Fibroblast of lung (primary cell): ENCODE results near the gene INPP5A. TPM values are rescaled to one million over a fixed set of nuclear protein-coding genes. Genes with fewer than 3 reads are reported as not detected.

ENCODE experiments used
- DNase-seq, 2 donors: peaks; one replicate each; pipeline versions ENCODE4 v3.0.0 to v3.0.0-alpha.2; 2010; ENCODE audit warnings: low read depth in 2 of 2
- H2AFZ ChIP-seq: 2 replicates; pipeline ENCODE4 v1.5.1; 2012; ENCODE audit warnings: low read length, control low read depth, inconsistent platforms
- H3K27ac ChIP-seq: 2 replicates; pipeline ENCODE4 v1.5.1; 2011; ENCODE audit warnings: low read length, control low read depth; ENCODE audit not compliant: insufficient read depth
- H3K27me3 ChIP-seq: 2 replicates; pipeline ENCODE4 v1.5.1; 2011; ENCODE audit warnings: mild to moderate bottlenecking, low read length; ENCODE audit not compliant: control insufficient read depth, insufficient read depth
- H3K36me3 ChIP-seq: 2 replicates; pipeline ENCODE4 v1.5.1; 2011; ENCODE audit warnings: low read length; ENCODE audit not compliant: control insufficient read depth, insufficient read depth
- H3K4me1 ChIP-seq: 2 replicates; pipeline ENCODE4 v1.5.1; 2011; ENCODE audit warnings: low read length; ENCODE audit not compliant: control insufficient read depth, insufficient read depth; ENCODE audit errors: extremely low read depth
- H3K4me2 ChIP-seq: 2 replicates; pipeline ENCODE4 v1.5.1; 2011; ENCODE audit warnings: low read length, control low read depth; ENCODE audit not compliant: insufficient read depth; ENCODE audit errors: extremely low read depth
- H3K4me3 ChIP-seq, 4 experiments: fragments of 200-600 bp in 1 of 4; sonication (generic) in 1 of 4; replicated peaks in 1 of 4; 2 replicates each; pipeline ENCODE4 v1.5.1; 2011 to 2016; ENCODE audit warnings: low read length in 4 of 4, low read depth in 3 of 4, mild to moderate bottlenecking in 3 of 4, control low read depth in 2 of 4, inconsistent platforms in 1 of 4, mixed read lengths in 1 of 4; ENCODE audit not compliant: insufficient read depth in 1 of 4; ENCODE audit errors: control extremely low read depth in 1 of 4
- H3K79me2 ChIP-seq: 2 replicates; pipeline ENCODE4 v1.5.1; 2012; ENCODE audit warnings: mild to moderate bottlenecking, low read length, inconsistent platforms; ENCODE audit not compliant: control insufficient read depth, insufficient read depth
- H3K9ac ChIP-seq: 2 replicates; pipeline ENCODE4 v1.5.1; 2011; ENCODE audit warnings: mild to moderate bottlenecking, low read length, control low read depth; ENCODE audit not compliant: insufficient read depth
- H3K9me3 ChIP-seq: 2 replicates; pipeline ENCODE4 v1.5.1; 2012; ENCODE audit warnings: low read depth, low read length; ENCODE audit not compliant: control insufficient read depth, insufficient read depth
- H4K20me1 ChIP-seq: 2 replicates; pipeline ENCODE4 v1.5.1; 2011; ENCODE audit warnings: low read length; ENCODE audit not compliant: control insufficient read depth, insufficient read depth; ENCODE audit errors: extremely low read depth
- EZH2 ChIP-seq: IDR thresholded peaks from 2 replicates; pipeline ENCODE4 v1.5.1; 2012; ENCODE audit warnings: low read length, control low read depth, mild to moderate bottlenecking; ENCODE audit errors: missing control alignments
- polyA plus RNA-seq, 2 donors: library from polyadenylated mRNA; depleted of rRNA in 1 of 2; stranded (reverse) in 1 of 2; unstranded in 1 of 2; fragments of >200 nt; gene quantifications; 2 replicates each; pipeline ENCODE4 v1.2.1, GENCODE V29; 2011 to 2012; ENCODE audit warnings: missing spikeins in 1 of 2
- total RNA-seq: library from RNA; depleted of rRNA; stranded (reverse); fragments of >200 nt; gene quantifications from 2 replicates; pipeline ENCODE4 v1.2.1, GENCODE V29; 2014
- TF ChIP-seq, protein P1 (sequence below), 2 donors: IDR thresholded peaks in 1 of 2; conservative IDR thresholded peaks in 1 of 2; 1 replicate in 1 of 2; 2 replicates in 1 of 2; pipeline ENCODE4 v1.5.1; 2011 to 2012; ENCODE audit warnings: low read length in 2 of 2, control low read depth in 1 of 2, inconsistent platforms in 1 of 2, low read depth in 1 of 2, mild to moderate bottlenecking in 1 of 2

Gene INPP5A
- total and polyA plus RNA-seq, 2 donors (not counting 1 experiment from before 2014, with no cell fraction given): 24.6 to 39.9 TPM

DNA sequence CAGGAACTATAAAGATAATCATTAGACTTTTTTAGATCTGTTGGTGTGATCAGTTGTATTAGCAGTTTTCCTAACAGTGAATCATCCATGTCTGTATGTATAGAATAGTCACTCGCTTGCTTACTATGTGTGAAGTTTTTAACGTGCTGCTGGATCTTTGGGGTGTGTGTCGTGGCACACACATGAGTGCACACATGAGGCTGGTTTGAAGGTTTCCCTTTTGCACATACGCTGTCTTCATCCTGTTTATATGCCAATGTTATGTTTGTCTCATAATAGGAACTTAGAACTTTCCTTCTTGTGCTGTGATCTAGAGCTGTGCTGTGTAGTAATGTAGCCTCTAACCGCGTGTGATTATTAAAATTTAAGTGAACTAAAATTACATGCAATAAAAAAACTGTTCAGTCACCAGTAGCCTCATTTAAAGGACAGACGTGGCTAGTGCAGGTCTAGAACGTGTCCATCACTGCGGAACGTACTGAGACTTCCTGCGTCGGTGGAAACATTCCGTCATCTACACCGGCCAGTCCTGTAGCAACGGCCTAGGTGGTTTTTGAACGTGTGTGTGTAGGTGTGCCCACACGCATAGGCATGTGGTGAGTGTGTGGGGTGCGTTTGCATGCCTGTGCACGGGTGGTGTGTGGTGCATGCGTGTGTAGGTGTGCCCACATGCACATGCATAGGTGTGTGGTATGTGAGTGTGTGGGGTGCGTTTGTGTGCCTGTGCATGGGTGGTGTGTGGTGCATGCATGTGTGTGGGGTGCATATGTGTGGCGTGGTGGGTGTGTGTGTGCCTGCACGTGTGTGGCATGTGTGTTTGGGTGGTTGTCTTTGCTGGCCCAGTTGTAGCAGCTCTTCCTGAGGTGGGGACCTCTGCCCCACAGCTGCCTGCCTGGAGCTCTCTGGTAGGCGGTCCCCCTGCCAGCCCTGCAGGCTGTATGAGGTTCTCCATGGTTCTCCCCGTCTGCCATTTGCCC lies 56.6 kb downstream of the INPP5A start:
- Histone ChIP-seq H3K79me2 (peaks cover 42% of the 10 kb centered on the region), H3K4me3 (no peak overlapping the region), H3K36me3 (no peaks in the 10 kb centered on the region), H3K27ac (no peak overlapping the region), H3K27me3 (peaks cover 2% of the 10 kb centered on the region), H3K4me2 (no peak overlapping the region), H3K4me1 (no peaks in the 10 kb centered on the region), H3K9me3 (no peaks in the 10 kb centered on the region), H3K9ac (no peak overlapping the region), H4K20me1 (peaks cover 6% of the 10 kb centered on the region), H2AFZ (no peak overlapping the region)
- no peak for TF ChIP-seq EZH2
- TF ChIP-seq, protein P1, sequence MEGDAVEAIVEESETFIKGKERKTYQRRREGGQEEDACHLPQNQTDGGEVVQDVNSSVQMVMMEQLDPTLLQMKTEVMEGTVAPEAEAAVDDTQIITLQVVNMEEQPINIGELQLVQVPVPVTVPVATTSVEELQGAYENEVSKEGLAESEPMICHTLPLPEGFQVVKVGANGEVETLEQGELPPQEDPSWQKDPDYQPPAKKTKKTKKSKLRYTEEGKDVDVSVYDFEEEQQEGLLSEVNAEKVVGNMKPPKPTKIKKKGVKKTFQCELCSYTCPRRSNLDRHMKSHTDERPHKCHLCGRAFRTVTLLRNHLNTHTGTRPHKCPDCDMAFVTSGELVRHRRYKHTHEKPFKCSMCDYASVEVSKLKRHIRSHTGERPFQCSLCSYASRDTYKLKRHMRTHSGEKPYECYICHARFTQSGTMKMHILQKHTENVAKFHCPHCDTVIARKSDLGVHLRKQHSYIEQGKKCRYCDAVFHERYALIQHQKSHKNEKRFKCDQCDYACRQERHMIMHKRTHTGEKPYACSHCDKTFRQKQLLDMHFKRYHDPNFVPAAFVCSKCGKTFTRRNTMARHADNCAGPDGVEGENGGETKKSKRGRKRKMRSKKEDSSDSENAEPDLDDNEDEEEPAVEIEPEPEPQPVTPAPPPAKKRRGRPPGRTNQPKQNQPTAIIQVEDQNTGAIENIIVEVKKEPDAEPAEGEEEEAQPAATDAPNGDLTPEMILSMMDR (conservative IDR thresholded peaks at IDR 0.05 in 1 of 2, IDR thresholded peaks at IDR 0.05 in 1 of 2; ENCODE audit: low read depth in 1 of 2, low read length in 2 of 2): no peak
- no peak for DNase-seq

DNA sequence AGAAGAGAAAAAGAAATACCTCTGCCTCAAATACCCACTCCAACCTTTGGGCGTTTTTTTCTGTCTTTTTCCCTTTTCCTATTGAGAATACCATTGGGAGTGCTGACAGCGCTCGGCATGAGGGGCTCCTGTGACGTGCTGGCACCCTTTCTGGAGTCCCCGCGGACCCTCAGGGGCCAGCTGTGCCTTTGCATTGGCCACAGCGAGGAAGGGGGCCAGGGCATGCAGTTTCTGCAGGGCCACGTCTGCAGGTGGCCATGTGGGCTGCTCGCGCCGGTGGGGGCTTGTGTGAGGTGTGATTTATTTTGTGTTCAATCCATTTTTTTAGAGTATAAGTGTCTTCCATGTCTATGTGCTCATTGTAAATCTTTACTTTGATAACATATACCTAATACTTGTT lies 57.4 kb downstream of the INPP5A start:
- Histone ChIP-seq H3K36me3 (no peaks in the 10 kb centered on the region), H3K79me2 (peaks cover 34% of the 10 kb centered on the region), H3K9ac (no peak overlapping the region), H4K20me1 (peaks cover 6% of the 10 kb centered on the region), H3K4me3 (no peak overlapping the region), H3K27me3 (peaks cover 2% of the 10 kb centered on the region), H3K27ac (no peak overlapping the region), H2AFZ (no peak overlapping the region), H3K9me3 (no peaks in the 10 kb centered on the region), H3K4me1 (no peaks in the 10 kb centered on the region), H3K4me2 (no peak overlapping the region)
- no peak for TF ChIP-seq EZH2
- TF ChIP-seq, protein P1 (conservative IDR thresholded peaks at IDR 0.05 in 1 of 2, IDR thresholded peaks at IDR 0.05 in 1 of 2; ENCODE audit: low read depth in 1 of 2, low read length in 2 of 2): no peak
- no peak for DNase-seq

DNA sequence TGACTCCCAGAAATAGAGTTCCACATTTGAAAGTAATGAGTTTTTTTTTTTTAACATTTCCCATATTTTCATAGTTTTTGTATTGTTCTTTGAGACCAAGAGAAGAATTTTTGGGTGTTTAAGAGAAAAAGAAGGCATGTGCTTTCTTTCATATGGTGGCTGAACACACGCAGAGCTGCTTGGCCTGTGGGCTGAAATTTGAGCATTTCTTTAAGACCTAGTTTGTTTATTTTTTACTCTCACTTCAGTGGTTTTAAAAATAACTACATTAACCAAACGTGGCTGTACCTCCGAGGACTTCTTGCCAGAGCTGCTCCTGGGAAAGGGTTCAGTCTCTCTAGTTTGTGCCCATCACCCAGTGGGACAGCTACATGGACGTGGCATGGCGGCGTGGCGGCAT lies 58.3 kb downstream of the INPP5A start:
- no peaks in the 10 kb centered on the region for H3K9me3 ChIP-seq
- no peak overlapping the region for H3K4me2 ChIP-seq
- H3K4me1 ChIP-seq: no peaks in the 10 kb centered on the region
- no peaks in the 10 kb centered on the region for H3K36me3 ChIP-seq
- peaks cover 26% of the 10 kb centered on the region for H3K79me2 ChIP-seq
- no peak for DNase-seq
- no peak for TF ChIP-seq EZH2
- TF ChIP-seq, protein P1 (conservative IDR thresholded peaks at IDR 0.05 in 1 of 2, IDR thresholded peaks at IDR 0.05 in 1 of 2; ENCODE audit: low read depth in 1 of 2, low read length in 2 of 2): no peak
- no peak overlapping the region for H3K9ac ChIP-seq
- H2AFZ ChIP-seq: no peak overlapping the region
- no peak overlapping the region for H3K4me3 ChIP-seq
- H3K27me3 ChIP-seq: peaks cover 2% of the 10 kb centered on the region
- peaks cover 5% of the 10 kb centered on the region for H4K20me1 ChIP-seq
- no peak overlapping the region for H3K27ac ChIP-seq
